Measurements from ENCODE around the gene R3HDML. TPM values are rescaled to one million over a fixed set of nuclear protein-coding genes. Genes with fewer than 3 reads are reported as not detected.

The R3HDML gene
- total and polyA plus RNA-seq, 10 of the 15 experiments (the other 5 are each of a cell fraction or from before 2014, with no cell fraction given): not detected

GRCh38 chr20:44331201-44331600 is 5.6 kb upstream of the R3HDML start:
- no peak for TF ChIP-seq ETV6 (conservative IDR thresholded peaks at IDR 0.05 in 1 of 2, IDR thresholded peaks at IDR 0.05 in 1 of 2; ENCODE audit: borderline replicate concordance in 1 of 2, low read depth in 1 of 2)
- TF ChIP-seq ATF3 (IDR thresholded peaks at IDR 0.05; ENCODE audit: borderline replicate concordance, extremely low read depth, low read depth, low read length): no peak
- TF ChIP-seq GABPA (IDR thresholded peaks at IDR 0.05; ENCODE audit: low read depth): no peak
- TF ChIP-seq WRNIP1 (IDR thresholded peaks at IDR 0.05; ENCODE audit: borderline replicate concordance, low read depth, low read length): no peak
- TF ChIP-seq ASH2L (IDR thresholded peaks at IDR 0.05; ENCODE audit: borderline replicate concordance, low read depth): no peak
- TF ChIP-seq IKZF1 (conservative IDR thresholded peaks at IDR 0.05): no peak
- no peak for TF ChIP-seq LARP7 (IDR thresholded peaks at IDR 0.05)
- no peak for TF ChIP-seq SPI1 (IDR thresholded peaks at IDR 0.05; ENCODE audit: borderline replicate concordance, insufficient read depth, low read depth, low read length)
- no peak for TF ChIP-seq PKNOX1 (IDR thresholded peaks at IDR 0.05)
- TF ChIP-seq RFX5 (IDR thresholded peaks at IDR 0.05; ENCODE audit: low read depth, low read length): no peak
- Histone ChIP-seq H3K27me3 (replicated peaks in 1 of 2; ENCODE audit: control insufficient read depth in 2 of 2, insufficient read depth in 2 of 2, low read length in 1 of 2) (no peaks in the 10 kb centered on the region; a peak in 1 of 4 replicates), H3K4me3 (no peak overlapping the region), H3K27ac (ENCODE audit: control insufficient read depth, insufficient read depth) (no peak overlapping the region), H3K36me3 (ENCODE audit: control insufficient read depth in 2 of 2, insufficient read depth in 2 of 2, low read length in 1 of 2) (no peaks in the 10 kb centered on the region), H2AFZ (ENCODE audit: control insufficient read depth, low read depth, low read length) (no peak overlapping the region), H3K79me2 (ENCODE audit: control insufficient read depth, insufficient read depth, low read length) (no peaks in the 10 kb centered on the region), H3K9ac (ENCODE audit: control insufficient read depth, insufficient read depth, low read length) (no peak overlapping the region), H4K20me1 (ENCODE audit: control insufficient read depth, insufficient read depth) (no peaks in the 10 kb centered on the region), H3K4me1 (ENCODE audit: control insufficient read depth, insufficient read depth, low read length) (no peaks in the 10 kb centered on the region), H3K4me2 (ENCODE audit: control insufficient read depth, insufficient read depth) (no peak overlapping the region), H3K9me3 (replicated peaks; ENCODE audit: control insufficient read depth, insufficient read depth, low read length) (no peaks in the 10 kb centered on the region)
- ChIA-PET RAD21 (ENCODE audit: unreplicated experiment) (no interaction called here), SMC1A (ENCODE audit: uncharacterized antibody, unreplicated experiment) (interaction anchor here (0.6 kb wide), 1 partner anchor 35 kb away, joined by 3 read pairs; no protein-coding TSS in a partner anchor), POLR2A (no interaction called here), CTCF (no interaction called here)
- ATAC-seq (no peak), FAIRE-seq (no peak), DNase-seq (ENCODE audit: low read depth, low spot score) (no peak)
- in situ Hi-C loops (cut with MboI) (no loop called here), intact Hi-C loops (cut with micrococcal nuclease; ENCODE audit: unreplicated experiment) (no loop called here)
- BruUV-seq (replicated peaks): no TSS peak
- WGBS (ENCODE audit: insufficient coverage, insufficient replicate concordance, low lambda C conversion rate, missing lambda C conversion rate): 100% methylated on average over 1 of the region's 2 CpGs
